ENCODE data around the gene ATP8A1. TPM values are rescaled to one million over a fixed set of nuclear protein-coding genes. Genes with fewer than 3 reads are reported as not detected.
"Not testable (repeated sequence)": the region's sequence is repeated elsewhere in the genome, so short reads cannot be mapped to it uniquely, and the experiment has no call there.

The ATP8A1 gene
- 0.42 and 0.53 TPM in 2 replicates for total RNA-seq (2014; rRNA removed; shearing (Covaris generic))

DNA sequence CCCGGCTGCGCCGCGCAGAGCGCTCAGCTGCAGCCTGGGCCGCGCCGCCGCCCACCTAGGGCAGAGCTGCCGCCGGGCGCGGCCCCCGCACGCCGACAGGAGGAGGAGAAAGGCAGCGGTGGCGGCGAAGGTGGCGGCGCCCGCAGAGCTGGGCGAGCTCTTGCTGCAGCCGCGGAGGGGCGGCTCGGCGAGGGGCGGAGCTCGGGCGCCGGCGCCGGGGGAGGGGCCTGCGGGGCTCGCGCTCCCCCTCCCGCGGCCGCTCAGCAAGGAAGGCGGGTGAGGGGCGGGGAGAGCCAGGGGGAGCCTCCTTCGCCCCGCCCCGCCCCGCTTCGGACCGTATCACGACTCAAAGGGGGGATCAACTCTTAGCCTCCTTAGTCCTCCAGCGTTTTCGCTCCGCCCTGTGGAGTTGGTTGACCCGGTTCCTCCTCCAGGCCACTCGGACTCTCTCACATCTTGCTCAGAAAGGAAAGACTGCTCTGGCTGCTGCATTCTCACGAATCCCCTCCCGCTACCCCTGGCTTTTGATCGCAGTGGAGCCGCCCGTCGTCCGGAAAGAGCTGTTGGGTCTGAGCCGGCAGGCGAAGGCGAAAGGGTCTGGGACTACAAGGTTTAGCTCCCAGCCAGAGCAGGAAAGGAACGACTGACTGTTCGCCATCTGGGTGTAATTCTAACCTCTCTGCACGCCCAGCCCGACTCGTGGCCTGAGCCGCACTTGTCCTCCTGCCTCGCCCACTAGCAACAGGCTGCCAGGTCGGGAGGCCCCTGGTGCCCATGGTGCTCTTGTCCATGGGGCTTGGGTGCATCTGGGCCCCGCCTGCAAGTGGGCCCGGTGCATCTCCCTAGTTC, at the start of gene ATP8A1:
TSS of gene ATP8A1 (minus strand) at position 162 of the 849 bp plus-strand sequence. CDS start 232 bp downstream, outside the sequence.
- Histone ChIP-seq H3K27ac (peak within 1 kb of the TSS; percentile 62), H3K9me3 (replicated peaks) (no peaks in the 10 kb centered on the region), H3K4me1 (replicated peaks) (peaks cover 9% of the 10 kb centered on the region; the same call in 1 of the 2 replicates), H3K36me3 (no peaks in the 10 kb centered on the region), H3K4me3 (peak within 1 kb of the TSS; percentile 50), H3K27me3 (replicated peaks) (no peaks in the 10 kb centered on the region)
- DNase-seq (ENCODE audit: low read depth in 1 of 2, low spot score in 2 of 2), result peak; percentile 70 to 79

DNA sequence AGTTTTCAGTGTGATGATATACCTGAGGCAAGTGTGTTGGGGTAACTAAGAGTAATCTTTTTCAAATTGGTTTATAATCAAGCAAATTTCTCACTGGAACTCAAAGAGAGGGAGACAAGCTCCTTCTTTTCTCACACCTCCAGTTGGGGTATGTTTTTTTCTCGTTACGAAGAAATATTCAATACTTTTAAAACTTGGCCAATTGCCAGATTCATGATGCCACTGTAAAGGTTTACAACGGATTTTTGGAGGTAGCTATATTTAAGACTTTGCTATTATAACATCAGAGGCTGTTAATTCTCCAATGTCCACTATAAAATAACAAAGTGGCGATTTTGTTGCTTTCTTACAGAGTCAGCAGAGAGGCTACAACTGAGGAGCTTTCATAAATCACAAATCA, 49.2 kb upstream of the ATP8A1 start:
- H3K27ac ChIP-seq, result no peak overlapping the region
- H3K27me3 ChIP-seq (replicated peaks), result no peaks in the 10 kb centered on the region
- no peak overlapping the region for H3K4me3 ChIP-seq
- H3K4me1 ChIP-seq (replicated peaks), result no peaks in the 10 kb centered on the region
- DNase-seq (ENCODE audit: low read depth in 1 of 2, low spot score in 2 of 2), result no peak
- H3K36me3 ChIP-seq, result no peaks in the 10 kb centered on the region
- H3K9me3 ChIP-seq (replicated peaks), result no peaks in the 10 kb centered on the region

DNA sequence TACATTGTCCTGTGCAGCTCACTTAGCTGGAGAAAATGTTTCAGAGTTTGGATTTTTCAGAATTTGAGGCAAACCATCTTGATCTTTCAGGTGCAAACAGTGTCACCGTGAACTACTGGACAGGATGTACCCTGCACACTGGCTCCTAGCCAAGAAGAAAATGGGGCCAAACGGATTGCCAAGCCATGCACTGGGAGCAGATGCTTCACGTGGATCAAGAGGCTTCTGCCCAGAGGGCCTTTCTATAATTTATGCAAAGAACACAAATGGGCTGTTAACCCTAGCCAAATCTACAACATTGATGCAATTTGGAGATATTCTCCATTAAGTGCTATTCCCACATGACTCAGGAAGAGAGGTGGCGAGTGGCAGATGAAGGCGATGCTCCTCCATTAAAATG, 46.9 kb upstream of the ATP8A1 start:
- Histone ChIP-seq H3K36me3 (no peaks in the 10 kb centered on the region), H3K4me1 (replicated peaks) (no peaks in the 10 kb centered on the region), H3K27me3 (replicated peaks) (no peaks in the 10 kb centered on the region), H3K27ac (no peak overlapping the region), H3K9me3 (replicated peaks) (no peaks in the 10 kb centered on the region), H3K4me3 (no peak overlapping the region)
- DNase-seq (ENCODE audit: low read depth in 1 of 2, low spot score in 2 of 2), result no peak

- no peaks in the 10 kb centered on the region for H3K36me3 ChIP-seq
- no peaks in the 10 kb centered on the region for H3K4me1 ChIP-seq (replicated peaks)
- H3K9me3 ChIP-seq (replicated peaks), result no peaks in the 10 kb centered on the region
- DNase-seq (ENCODE audit: low read depth in 1 of 2, low spot score in 2 of 2), result no peak
- H3K4me3 ChIP-seq, result no peak overlapping the region
- no peak overlapping the region for H3K27ac ChIP-seq
- H3K27me3 ChIP-seq (replicated peaks), result no peaks in the 10 kb centered on the region
Observed at GRCh38 chr4:42702895-42703294, 46.0 kb upstream of the ATP8A1 start.

DNA sequence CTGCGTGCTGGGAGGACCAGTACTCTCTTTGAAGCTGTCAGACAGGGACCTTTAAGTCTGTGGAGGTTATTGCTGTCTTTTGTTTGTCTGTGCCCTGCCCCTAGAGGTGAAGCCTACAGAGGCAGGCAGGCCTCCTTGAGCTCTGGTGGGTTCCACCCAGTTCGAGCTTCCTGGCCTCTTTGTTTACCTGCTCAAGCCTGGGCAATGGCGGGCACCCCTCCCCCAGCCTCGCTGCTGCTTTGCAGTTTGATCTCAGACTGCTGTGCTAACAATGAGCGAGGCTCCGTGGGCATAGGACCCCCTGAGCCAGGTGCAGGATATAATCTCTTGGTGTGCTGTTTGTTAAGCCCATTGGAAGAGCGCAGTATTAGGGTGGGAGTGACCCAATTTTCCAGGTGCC, 44.9 kb upstream of the ATP8A1 start:
- not testable (repeated sequence) for DNase-seq (ENCODE audit: low read depth in 1 of 2, low spot score in 2 of 2); H3K27me3 ChIP-seq (replicated peaks); H3K4me3 ChIP-seq; H3K9me3 ChIP-seq (replicated peaks); H3K27ac ChIP-seq; H3K4me1 ChIP-seq (replicated peaks); H3K36me3 ChIP-seq

- no peak for DNase-seq (ENCODE audit: low read depth in 1 of 2, low spot score in 2 of 2)
- Histone ChIP-seq H3K27ac (no peak overlapping the region), H3K36me3 (no peaks in the 10 kb centered on the region), H3K4me3 (no peak overlapping the region), H3K9me3 (replicated peaks) (no peaks in the 10 kb centered on the region), H3K4me1 (replicated peaks) (no peaks in the 10 kb centered on the region), H3K27me3 (replicated peaks) (no peaks in the 10 kb centered on the region)
Observed at GRCh38 chr4:42690537-42690936, 33.6 kb upstream of the ATP8A1 start.

GRCh38 chr4:42683393-42683792, 26.5 kb upstream of the ATP8A1 start:
- Histone ChIP-seq H3K9me3 (replicated peaks) (no peaks in the 10 kb centered on the region), H3K27me3 (replicated peaks) (no peaks in the 10 kb centered on the region), H3K4me1 (replicated peaks) (no peaks in the 10 kb centered on the region), H3K27ac (no peak overlapping the region), H3K4me3 (no peak overlapping the region), H3K36me3 (no peaks in the 10 kb centered on the region)
- DNase-seq (ENCODE audit: low read depth in 1 of 2, low spot score in 2 of 2), result no peak

DNA sequence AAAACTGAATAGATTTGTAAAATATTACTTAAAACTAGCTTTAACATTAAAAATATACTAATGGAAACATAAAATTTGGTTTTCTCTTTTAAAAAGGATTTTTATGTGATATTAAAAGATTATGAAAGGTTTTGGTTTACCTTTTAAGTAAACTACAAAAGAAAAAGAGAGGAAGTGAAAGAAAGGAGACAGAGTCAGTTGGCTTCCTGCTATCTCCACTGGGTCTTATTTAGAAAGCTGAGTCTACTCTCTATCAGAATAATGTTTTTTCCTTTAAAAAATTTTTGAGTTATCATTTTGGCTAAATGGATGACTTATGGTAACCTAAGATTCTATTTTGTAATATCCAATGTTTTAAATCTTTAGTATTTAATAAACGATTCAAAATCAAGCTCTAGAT, 21.6 kb upstream of the ATP8A1 start:
- DNase-seq (ENCODE audit: low read depth in 1 of 2, low spot score in 2 of 2), result no peak

DNA sequence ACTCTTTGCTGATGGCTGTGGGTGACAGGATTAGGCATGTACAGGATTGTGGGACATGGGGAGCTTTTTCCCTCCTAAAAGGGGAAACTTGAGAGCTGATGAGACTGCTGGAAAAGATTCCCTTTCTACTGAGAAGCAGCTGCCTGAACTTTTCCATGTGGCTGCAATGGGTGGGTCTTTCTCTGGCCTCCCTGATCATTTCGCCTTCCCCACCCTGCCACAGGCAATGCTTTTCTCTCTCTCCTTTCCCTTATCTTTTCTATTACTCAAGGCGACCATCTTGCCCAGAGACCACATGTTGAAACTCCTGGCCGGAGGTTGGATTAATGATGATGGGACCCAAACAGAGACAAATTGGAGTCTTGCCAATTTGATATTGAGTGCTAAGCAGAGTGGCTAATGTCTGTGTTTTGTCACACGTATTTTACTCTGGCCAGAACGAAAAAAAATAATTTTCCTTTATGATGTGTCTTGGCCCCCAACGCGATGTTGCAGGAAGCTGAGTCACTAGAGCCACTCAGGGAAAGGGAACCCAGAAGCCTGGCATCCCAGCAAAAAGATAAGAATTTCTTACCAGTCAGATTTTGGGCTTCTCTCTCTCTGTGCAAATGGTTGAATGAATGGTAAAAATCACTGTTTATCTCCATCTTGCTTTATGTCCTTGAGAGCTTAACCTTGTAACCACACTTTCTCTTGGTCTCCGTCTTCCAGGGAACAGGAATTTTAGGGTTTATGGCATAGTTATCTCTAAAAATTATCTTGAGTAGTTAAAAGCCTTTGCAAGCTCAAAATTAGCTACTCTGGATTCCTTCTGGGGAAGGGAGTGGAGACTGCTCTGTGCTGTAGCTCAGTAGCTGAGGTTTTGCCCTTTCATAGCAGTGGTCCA, 19.4 kb upstream of the ATP8A1 start:
- H3K9me3 ChIP-seq (replicated peaks), result no peaks in the 10 kb centered on the region
- no peaks in the 10 kb centered on the region for H3K27me3 ChIP-seq (replicated peaks)
- no peak overlapping the region for H3K4me3 ChIP-seq
- no peaks in the 10 kb centered on the region for H3K36me3 ChIP-seq
- H3K27ac ChIP-seq, result no peak overlapping the region
- no peak for DNase-seq (ENCODE audit: low read depth in 1 of 2, low spot score in 2 of 2)
- H3K4me1 ChIP-seq (replicated peaks), result no peaks in the 10 kb centered on the region

More for the DNA sequence above, 21.6 kb upstream of the ATP8A1 start:
- Histone ChIP-seq H3K27ac (no peak overlapping the region), H3K36me3 (no peaks in the 10 kb centered on the region), H3K4me1 (replicated peaks) (no peaks in the 10 kb centered on the region), H3K9me3 (replicated peaks) (no peaks in the 10 kb centered on the region), H3K4me3 (no peak overlapping the region), H3K27me3 (replicated peaks) (no peaks in the 10 kb centered on the region)

DNA sequence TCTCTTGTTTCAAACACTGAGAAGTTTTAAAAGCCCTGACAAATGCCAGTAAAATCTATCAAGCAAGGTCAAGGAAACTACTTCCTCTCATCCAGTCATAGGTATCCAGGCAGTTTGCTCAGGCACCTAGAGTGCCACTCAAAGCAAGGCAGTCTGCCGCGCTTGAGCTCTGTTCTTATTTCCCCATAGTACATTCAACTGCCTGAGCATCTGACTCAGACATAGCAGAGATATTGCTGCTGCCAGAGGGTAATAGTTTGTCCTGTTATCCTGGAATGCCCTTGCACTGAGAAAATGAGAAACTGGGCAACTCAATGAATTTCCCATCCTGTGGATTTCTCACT, 16.1 kb upstream of the ATP8A1 start:
- Histone ChIP-seq H3K36me3 (no peaks in the 10 kb centered on the region), H3K27me3 (replicated peaks) (no peaks in the 10 kb centered on the region), H3K4me3 (no peak overlapping the region), H3K9me3 (replicated peaks) (no peaks in the 10 kb centered on the region), H3K27ac (no peak overlapping the region), H3K4me1 (replicated peaks) (no peaks in the 10 kb centered on the region)
- no peak for DNase-seq (ENCODE audit: low read depth in 1 of 2, low spot score in 2 of 2)

- no peak overlapping the region for H3K27ac ChIP-seq
- H3K36me3 ChIP-seq, result no peaks in the 10 kb centered on the region
- no peaks in the 10 kb centered on the region for H3K9me3 ChIP-seq (replicated peaks)
- H3K27me3 ChIP-seq (replicated peaks), result no peaks in the 10 kb centered on the region
- no peak overlapping the region for H3K4me3 ChIP-seq
- DNase-seq (ENCODE audit: low read depth in 1 of 2, low spot score in 2 of 2), result no peak
- H3K4me1 ChIP-seq (replicated peaks), result no peaks in the 10 kb centered on the region
Observed at GRCh38 chr4:42672359-42673081, 15.6 kb upstream of the ATP8A1 start.

GRCh38 chr4:42671431-42672194, 14.7 kb upstream of the ATP8A1 start:
- no peaks in the 10 kb centered on the region for H3K4me1 ChIP-seq (replicated peaks)
- no peaks in the 10 kb centered on the region for H3K27me3 ChIP-seq (replicated peaks)
- no peaks in the 10 kb centered on the region for H3K9me3 ChIP-seq (replicated peaks)
- H3K27ac ChIP-seq, result no peak overlapping the region
- H3K4me3 ChIP-seq, result no peak overlapping the region
- no peaks in the 10 kb centered on the region for H3K36me3 ChIP-seq
- DNase-seq (ENCODE audit: low read depth in 1 of 2, low spot score in 2 of 2), result no peak

DNA sequence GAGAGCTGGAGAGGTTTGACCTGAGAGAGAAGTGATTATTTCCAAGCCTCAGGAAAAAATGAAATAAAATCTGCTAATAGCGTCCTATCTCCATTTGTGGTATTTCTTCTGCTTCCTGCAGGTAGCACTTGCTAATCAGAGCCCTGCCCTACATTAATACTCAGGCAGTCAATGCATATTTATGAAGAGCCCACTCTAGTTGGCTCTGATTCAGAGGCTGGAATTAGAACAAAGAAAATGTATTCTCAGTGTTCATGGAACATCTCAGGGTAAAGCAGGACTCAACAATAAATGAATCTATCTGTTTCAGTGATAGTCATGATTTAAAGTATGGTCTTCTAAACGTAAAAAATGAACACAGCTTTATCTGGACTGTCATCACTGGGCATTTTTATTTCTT, 1.4 kb upstream of the ATP8A1 start:
- Histone ChIP-seq H3K27me3 (replicated peaks) (no peaks in the 10 kb centered on the region), H3K4me3 (no peak overlapping the region), H3K36me3 (no peaks in the 10 kb centered on the region), H3K27ac (no peak overlapping the region), H3K9me3 (replicated peaks) (no peaks in the 10 kb centered on the region), H3K4me1 (replicated peaks) (peaks cover 9% of the 10 kb centered on the region; the same call in 1 of the 2 replicates)
- no peak for DNase-seq (ENCODE audit: low read depth in 1 of 2, low spot score in 2 of 2)

Measured in SJSA1 (cell line).